Measurements from ENCODE around the gene PFDN2. TPM values are rescaled to one million over a fixed set of nuclear protein-coding genes. Genes with fewer than 3 reads are reported as not detected.
A peak's percentile ranks its signal among the peaks of the same experiment; 100 is the strongest.

Gene PFDN2
- total RNA-seq, 1 donor from 2014 or later: 90.0 TPM

DNA sequence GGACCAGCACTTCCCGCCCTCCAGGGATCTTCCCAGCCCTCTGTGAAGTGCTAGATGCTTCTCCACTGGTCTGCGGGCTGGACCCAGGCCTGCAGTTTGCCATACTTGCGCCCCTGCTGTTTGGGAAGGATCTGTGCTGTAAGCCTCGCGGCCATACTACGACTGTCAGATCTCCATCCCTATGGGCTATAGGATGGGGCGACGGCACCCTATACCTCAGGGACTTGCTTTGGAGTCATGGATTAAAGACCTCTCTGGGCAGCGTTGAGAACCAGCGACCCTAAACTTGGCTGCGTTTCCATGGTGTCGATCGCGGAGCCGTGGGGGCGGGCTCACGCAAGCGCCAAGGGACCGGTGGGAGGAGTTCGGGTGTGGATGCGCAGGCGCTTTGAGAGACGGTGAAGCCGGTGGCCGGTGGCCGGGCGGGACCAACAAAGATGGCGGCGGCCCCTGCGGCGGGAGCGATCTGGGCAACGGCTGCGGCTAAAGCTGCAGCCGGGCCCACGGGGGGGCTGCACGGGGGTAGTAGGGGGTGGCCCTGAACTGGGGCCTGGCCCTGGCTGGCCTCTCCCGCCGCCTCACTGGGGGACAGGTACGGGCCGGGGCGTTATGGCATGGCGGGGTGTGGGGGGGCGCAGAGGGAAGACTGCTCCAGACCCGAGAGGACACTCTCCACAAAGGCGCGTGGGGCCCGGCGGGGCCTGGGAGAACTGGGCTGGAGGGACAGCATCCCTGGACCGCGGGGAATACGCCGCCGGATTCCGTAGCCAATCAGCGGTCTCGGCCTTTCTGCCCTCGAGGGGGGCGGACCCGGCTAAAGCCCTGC, 41.5 kb upstream of the PFDN2 start, which contains the start of gene USP21:
USP21 (plus strand) TSS at position 414 of the 826 bp plus-strand sequence. CDS start 1,141 bp downstream, outside the sequence.
- Mint-ChIP-seq H3K4me1 (peaks cover 42% of the 10 kb centered on the region), H3K9me3 (no peaks in the 10 kb centered on the region), H3K27me3 (ENCODE audit: low read depth) (no peaks in the 10 kb centered on the region), H3K27ac (ENCODE audit: unreplicated experiment) (peak within 1 kb of the TSS; percentile 87), H3K36me3 (ENCODE audit: low read depth) (peaks cover 5% of the 10 kb centered on the region), H3K4me3 (peak within 1 kb of the TSS; percentile 94)
- no peak for TF ChIP-seq CTCF (conservative IDR thresholded peaks at IDR 0.05)
- DNase-seq (ENCODE audit: low read depth, low spot score): peak; percentile 93

DNA sequence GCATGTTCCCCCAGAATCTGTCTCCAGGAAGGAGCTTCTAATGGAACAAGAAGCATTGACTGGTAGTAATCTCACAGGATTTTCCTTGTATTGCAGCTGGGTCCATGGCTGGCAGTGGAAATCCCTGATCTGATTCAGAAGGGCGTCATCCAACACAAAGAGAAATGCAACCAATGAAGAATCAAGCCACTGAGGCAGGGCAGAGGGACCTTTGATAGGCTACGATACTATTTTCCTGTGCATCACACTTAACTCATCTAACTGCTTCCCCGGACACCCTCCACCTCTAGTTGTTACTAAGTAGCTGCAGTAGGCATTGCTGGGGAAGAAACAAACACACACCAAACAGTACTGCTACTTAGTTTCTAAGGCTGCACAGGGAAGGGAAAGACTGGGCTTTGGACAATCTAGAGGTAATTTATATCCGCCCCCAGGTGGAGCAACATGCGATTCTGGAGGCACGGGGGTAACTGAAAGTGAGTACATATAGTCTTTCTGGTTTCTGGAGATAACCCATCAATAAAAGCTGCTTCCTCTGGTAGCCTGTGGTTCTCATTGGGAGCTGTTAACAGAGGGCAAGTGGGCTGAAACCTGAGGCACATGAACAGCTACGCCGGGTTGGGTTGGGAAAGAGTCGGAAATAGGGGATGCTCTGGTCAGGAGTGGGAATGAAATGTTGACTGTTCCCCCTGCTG, 40.6 kb upstream of the PFDN2 start:
- Mint-ChIP-seq H3K27ac (ENCODE audit: unreplicated experiment) (no peak overlapping the region), H3K9me3 (no peaks in the 10 kb centered on the region), H3K4me1 (peaks cover 48% of the 10 kb centered on the region), H3K27me3 (ENCODE audit: low read depth) (no peaks in the 10 kb centered on the region), H3K36me3 (ENCODE audit: low read depth) (peaks cover 4% of the 10 kb centered on the region), H3K4me3 (peak overlapping the region; percentile 94)
- no peak for TF ChIP-seq CTCF (conservative IDR thresholded peaks at IDR 0.05)
- no peak for DNase-seq (ENCODE audit: low read depth, low spot score)

GRCh38 chr1:161157867-161158266, 40.0 kb upstream of the PFDN2 start:
- Mint-ChIP-seq H3K27me3 (ENCODE audit: low read depth) (no peaks in the 10 kb centered on the region), H3K4me3 (peak overlapping the region; percentile 94), H3K4me1 (peaks cover 43% of the 10 kb centered on the region), H3K36me3 (ENCODE audit: low read depth) (peaks cover 3% of the 10 kb centered on the region), H3K9me3 (no peaks in the 10 kb centered on the region), H3K27ac (ENCODE audit: unreplicated experiment) (no peak overlapping the region)
- DNase-seq (ENCODE audit: low read depth, low spot score): no peak
- no peak for TF ChIP-seq CTCF (conservative IDR thresholded peaks at IDR 0.05)

- DNase-seq (ENCODE audit: low read depth, low spot score): peak; percentile 68
- peaks cover 28% of the 10 kb centered on the region for H3K4me1 Mint-ChIP-seq
- peaks cover 3% of the 10 kb centered on the region for H3K36me3 Mint-ChIP-seq (ENCODE audit: low read depth)
- no peaks in the 10 kb centered on the region for H3K9me3 Mint-ChIP-seq
- no peaks in the 10 kb centered on the region for H3K27me3 Mint-ChIP-seq (ENCODE audit: low read depth)
- peak within 1 kb of the TSS; percentile 100 for H3K27ac Mint-ChIP-seq (ENCODE audit: unreplicated experiment)
- H3K4me3 Mint-ChIP-seq: peak within 1 kb of the TSS; percentile 99
- TF ChIP-seq CTCF (conservative IDR thresholded peaks at IDR 0.05): no peak
These were observed 36.0 kb upstream of the PFDN2 start, which contains the start of gene UFC1 for GRCh38 chr1:161153682-161154337. TSS of gene UFC1 (plus strand) at chr1:161153978. CDS start at chr1:161153998, 20 bp downstream.

DNA sequence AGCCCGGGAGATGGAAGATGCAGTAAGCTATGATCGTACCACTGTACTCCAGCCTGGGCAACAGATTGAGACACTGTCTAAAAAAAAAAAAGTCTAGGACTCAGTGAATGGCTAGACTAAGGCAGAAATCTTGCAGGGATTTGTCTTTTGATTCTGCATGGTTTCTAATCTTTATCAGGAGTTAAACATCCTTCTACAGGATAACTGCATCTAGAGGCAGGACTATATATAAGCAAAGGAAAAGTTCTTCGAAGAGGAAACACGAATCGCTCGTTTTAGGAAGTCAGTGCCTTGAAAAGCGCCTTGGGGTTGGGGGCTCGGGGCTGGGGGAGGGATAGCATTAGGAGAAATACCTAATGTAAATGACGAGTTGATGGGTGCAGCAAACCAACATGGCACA, 35.3 kb upstream of the PFDN2 start:
- TF ChIP-seq CTCF (conservative IDR thresholded peaks at IDR 0.05): no peak
- Mint-ChIP-seq H3K9me3 (no peaks in the 10 kb centered on the region), H3K27ac (ENCODE audit: unreplicated experiment) (peak overlapping the region; percentile 93), H3K4me1 (peaks cover 24% of the 10 kb centered on the region), H3K4me3 (peak overlapping the region; percentile 99), H3K27me3 (ENCODE audit: low read depth) (no peaks in the 10 kb centered on the region), H3K36me3 (ENCODE audit: low read depth) (peaks cover 3% of the 10 kb centered on the region)
- no peak for DNase-seq (ENCODE audit: low read depth, low spot score)

All from neural crest cell (in vitro differentiated cells).